Measurements from ENCODE around the gene RAB11FIP4.

The RAB11FIP4 gene

GRCh38 chr17:31489295-31490018 is 98.0 kb downstream of the RAB11FIP4 start:
- Histone ChIP-seq H3K27ac (ENCODE audit: low read length) (no peak overlapping the region), H3K9ac (ENCODE audit: low read length in 2 of 2) (no peak overlapping the region), H3K4me1 (ENCODE audit: control insufficient read depth, insufficient read depth, low read length) (peaks cover 18% of the 10 kb centered on the region), H3K9me3 (ENCODE audit: control insufficient read depth in 2 of 2, low read length in 2 of 2) (no peaks in the 10 kb centered on the region), H3K27me3 (ENCODE audit: control insufficient read depth in 1 of 2, insufficient read depth in 2 of 2, low read length in 2 of 2) (peaks cover 11 to 34% of the 10 kb centered on the region in 2 donors), H3K36me3 (ENCODE audit: control insufficient read depth in 2 of 2, insufficient read depth in 2 of 2, low read length in 2 of 2) (no peaks in the 10 kb centered on the region), H3K4me3 (ENCODE audit: low read length in 2 of 2) (peak overlapping the region in 1 of 2 donors; percentile 66)

- Histone ChIP-seq H3K36me3 (ENCODE audit: control insufficient read depth in 2 of 2, insufficient read depth in 2 of 2, low read length in 2 of 2) (no peaks in the 10 kb centered on the region), H3K9me3 (ENCODE audit: control insufficient read depth in 2 of 2, low read length in 2 of 2) (no peaks in the 10 kb centered on the region), H3K27ac (ENCODE audit: low read length) (no peak overlapping the region), H3K4me3 (ENCODE audit: low read length in 2 of 2) (no peak overlapping the region), H3K9ac (ENCODE audit: low read length in 2 of 2) (no peak overlapping the region), H3K4me1 (ENCODE audit: control insufficient read depth, insufficient read depth, low read length) (peaks cover 18% of the 10 kb centered on the region), H3K27me3 (ENCODE audit: control insufficient read depth in 1 of 2, insufficient read depth in 2 of 2, low read length in 2 of 2) (peaks cover 8 to 34% of the 10 kb centered on the region in 2 donors)
These were observed 98.7 kb downstream of the RAB11FIP4 start for GRCh38 chr17:31490019-31490650.

DNA sequence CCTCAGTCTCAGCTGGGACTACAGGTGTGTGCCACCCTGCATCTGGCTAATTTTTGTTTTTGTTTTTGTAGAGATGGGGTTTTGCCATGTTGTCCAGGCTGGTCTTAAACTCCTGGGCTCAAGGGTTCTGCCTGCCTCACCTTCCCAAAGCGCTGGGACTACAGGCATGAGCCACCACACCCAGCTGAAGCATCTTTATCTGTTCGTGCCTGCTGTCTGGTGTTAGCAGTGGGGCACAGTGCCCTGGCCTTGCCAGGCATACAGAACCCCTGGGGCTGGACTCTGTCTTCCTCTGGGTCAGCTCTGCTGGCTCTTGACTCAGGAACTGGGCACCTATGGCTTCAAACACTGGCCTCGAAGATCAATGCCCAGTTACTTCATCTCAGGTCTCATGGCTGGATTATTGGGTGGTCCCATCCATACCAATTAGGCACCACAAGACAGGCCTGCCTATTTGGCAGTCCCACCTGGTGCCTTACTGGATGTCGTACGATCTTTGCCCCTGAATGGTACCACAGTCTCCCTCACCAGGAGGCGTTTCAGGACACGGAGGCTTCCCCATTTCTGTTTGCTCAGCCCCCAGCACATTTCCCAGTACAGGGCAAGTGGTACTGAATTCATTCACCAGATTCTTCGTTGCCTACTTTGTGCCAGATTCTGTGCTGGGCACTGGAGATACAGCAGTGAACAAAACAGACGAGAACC is 99.3 kb downstream of the RAB11FIP4 start:
- Histone ChIP-seq H3K9ac (ENCODE audit: low read length in 2 of 2) (no peak overlapping the region), H3K27ac (ENCODE audit: low read length) (no peak overlapping the region), H3K36me3 (ENCODE audit: control insufficient read depth in 2 of 2, insufficient read depth in 2 of 2, low read length in 2 of 2) (no peaks in the 10 kb centered on the region), H3K4me1 (ENCODE audit: control insufficient read depth, insufficient read depth, low read length) (peaks cover 18% of the 10 kb centered on the region), H3K9me3 (ENCODE audit: control insufficient read depth in 2 of 2, low read length in 2 of 2) (no peaks in the 10 kb centered on the region), H3K27me3 (ENCODE audit: control insufficient read depth in 1 of 2, insufficient read depth in 2 of 2, low read length in 2 of 2) (peaks cover 7 to 30% of the 10 kb centered on the region in 2 donors), H3K4me3 (ENCODE audit: low read length in 2 of 2) (no peak overlapping the region)

DNA sequence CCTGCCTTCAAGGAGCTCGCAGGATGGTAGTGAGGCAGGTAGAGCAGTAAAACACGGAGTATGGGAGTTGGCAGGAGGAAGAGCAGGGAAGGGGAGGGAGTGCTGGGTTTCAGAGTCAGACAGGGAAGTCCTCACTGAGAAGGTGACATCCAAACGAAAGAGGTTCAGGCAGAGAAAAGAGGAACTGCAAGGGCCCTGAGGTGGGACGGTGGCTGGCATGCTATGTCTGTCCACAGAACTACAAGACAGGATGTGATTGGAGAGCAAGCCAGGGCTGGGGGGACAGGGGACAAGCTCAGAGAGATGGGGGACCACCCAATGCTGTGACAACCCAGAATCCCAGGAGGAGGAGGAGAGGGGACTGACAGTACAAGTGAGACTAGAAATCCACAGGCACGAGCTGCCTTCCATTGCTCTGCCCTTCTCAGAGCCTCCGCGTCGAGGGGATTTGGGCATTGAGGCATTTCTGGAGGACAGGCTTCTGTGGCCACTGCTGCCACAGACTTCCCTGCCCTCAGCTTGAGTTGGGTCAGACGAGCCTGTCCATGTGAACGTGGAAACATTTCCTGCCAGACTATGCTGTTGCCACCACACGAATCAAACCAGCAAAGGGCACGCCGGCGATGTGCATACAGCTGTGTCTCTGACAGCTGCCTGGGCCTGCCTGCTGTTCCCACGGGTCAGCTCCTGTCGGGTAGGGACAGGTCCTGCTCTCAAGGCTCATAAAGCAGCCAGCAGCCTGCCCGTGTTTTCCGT is 100.1 kb downstream of the RAB11FIP4 start:
- no peak overlapping the region for H3K9ac ChIP-seq (ENCODE audit: low read length in 2 of 2)
- peaks cover 18% of the 10 kb centered on the region for H3K4me1 ChIP-seq (ENCODE audit: control insufficient read depth, insufficient read depth, low read length)
- no peak overlapping the region for H3K27ac ChIP-seq (ENCODE audit: low read length)
- no peaks in the 10 kb centered on the region for H3K36me3 ChIP-seq (ENCODE audit: control insufficient read depth in 2 of 2, insufficient read depth in 2 of 2, low read length in 2 of 2)
- no peak overlapping the region for H3K4me3 ChIP-seq (ENCODE audit: low read length in 2 of 2)
- no peaks in the 10 kb centered on the region for H3K9me3 ChIP-seq (ENCODE audit: control insufficient read depth in 2 of 2, low read length in 2 of 2)
- peaks cover 5 to 25% of the 10 kb centered on the region in 2 donors for H3K27me3 ChIP-seq (ENCODE audit: control insufficient read depth in 1 of 2, insufficient read depth in 2 of 2, low read length in 2 of 2)

GRCh38 chr17:31492206-31492605 is 100.7 kb downstream of the RAB11FIP4 start:
- peaks cover 3 to 19% of the 10 kb centered on the region in 2 donors for H3K27me3 ChIP-seq (ENCODE audit: control insufficient read depth in 1 of 2, insufficient read depth in 2 of 2, low read length in 2 of 2)

DNA sequence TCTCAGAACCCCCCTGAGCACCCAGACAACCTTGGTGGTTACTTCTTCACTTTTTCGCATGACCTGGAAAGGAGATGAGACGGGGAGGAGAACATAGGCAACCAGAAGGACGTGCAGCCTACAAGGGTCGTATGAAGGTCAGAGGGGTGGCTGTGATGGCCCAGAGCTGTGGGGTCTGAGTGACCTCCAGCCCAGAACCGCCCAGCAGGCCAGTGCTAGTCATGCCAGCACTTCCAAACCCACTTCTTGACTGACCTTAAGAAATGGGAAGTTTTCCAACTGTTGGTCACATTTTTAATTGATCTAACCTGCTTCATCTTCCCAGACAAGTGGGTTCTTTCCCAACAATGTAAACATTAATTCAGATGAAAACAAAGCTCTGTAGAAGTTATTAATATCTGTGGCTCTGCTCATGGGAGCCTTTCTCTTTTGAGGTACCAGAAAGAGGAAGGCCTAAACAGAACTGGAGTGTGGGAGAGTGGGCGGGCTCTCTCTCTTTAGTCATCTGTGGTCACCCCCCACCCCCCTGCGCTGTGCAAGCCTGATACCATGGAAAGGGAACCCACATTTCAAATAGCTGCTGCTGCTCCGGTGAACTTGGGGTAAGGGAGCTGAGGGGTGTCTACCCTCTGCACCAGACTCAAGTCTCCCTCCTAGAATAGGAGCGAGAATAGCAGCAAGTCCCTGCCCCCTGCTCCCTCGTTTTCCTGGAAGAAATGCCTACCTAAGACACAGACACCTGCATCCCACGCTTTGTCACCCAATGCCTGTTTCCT is 101.6 kb downstream of the RAB11FIP4 start:
- peaks cover 9% of the 10 kb centered on the region for H3K4me1 ChIP-seq (ENCODE audit: control insufficient read depth, insufficient read depth, low read length)
- no peak overlapping the region for H3K9ac ChIP-seq (ENCODE audit: low read length in 2 of 2)
- no peak overlapping the region for H3K4me3 ChIP-seq (ENCODE audit: low read length in 2 of 2)
- H3K27ac ChIP-seq (ENCODE audit: low read length), result no peak overlapping the region
- H3K9me3 ChIP-seq (ENCODE audit: control insufficient read depth in 2 of 2, low read length in 2 of 2), result no peaks in the 10 kb centered on the region
- no peaks in the 10 kb centered on the region for H3K36me3 ChIP-seq (ENCODE audit: control insufficient read depth in 2 of 2, insufficient read depth in 2 of 2, low read length in 2 of 2)
- H3K27me3 ChIP-seq (ENCODE audit: control insufficient read depth in 1 of 2, insufficient read depth in 2 of 2, low read length in 2 of 2), result peaks cover 0 to 14% of the 10 kb centered on the region in 2 donors

More at GRCh38 chr17:31492206-31492605, 100.7 kb downstream of the RAB11FIP4 start:
- no peak overlapping the region for H3K27ac ChIP-seq (ENCODE audit: low read length)
- peaks cover 14% of the 10 kb centered on the region for H3K4me1 ChIP-seq (ENCODE audit: control insufficient read depth, insufficient read depth, low read length)
- no peaks in the 10 kb centered on the region for H3K9me3 ChIP-seq (ENCODE audit: control insufficient read depth in 2 of 2, low read length in 2 of 2)
- no peaks in the 10 kb centered on the region for H3K36me3 ChIP-seq (ENCODE audit: control insufficient read depth in 2 of 2, insufficient read depth in 2 of 2, low read length in 2 of 2)
- H3K4me3 ChIP-seq (ENCODE audit: low read length in 2 of 2), result no peak overlapping the region
- H3K9ac ChIP-seq (ENCODE audit: low read length in 2 of 2), result no peak overlapping the region

DNA sequence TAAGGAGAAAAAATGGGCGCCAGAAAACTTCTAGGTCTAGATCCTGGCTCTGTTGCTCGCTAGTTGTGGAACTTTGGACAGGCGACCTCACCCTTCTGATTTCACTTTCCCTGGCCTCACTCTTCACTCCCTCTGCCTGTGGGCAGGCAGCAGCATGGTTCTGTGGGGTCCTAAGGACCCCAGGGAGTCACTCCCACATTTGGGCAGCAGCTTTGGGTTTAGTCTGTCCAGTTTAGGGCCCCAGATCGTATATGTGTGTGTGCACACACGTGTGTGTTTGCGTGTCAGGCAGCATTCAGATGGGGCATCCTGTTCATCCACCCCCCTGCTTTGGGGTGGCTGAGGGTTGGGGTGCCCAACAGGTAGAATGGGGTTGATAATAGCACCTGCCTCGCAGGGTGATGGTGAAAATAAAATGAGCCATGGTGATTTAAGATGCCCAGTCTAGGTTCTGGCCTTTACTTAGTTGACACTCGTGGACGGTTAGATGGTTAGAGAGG is 102.2 kb downstream of the RAB11FIP4 start:
- peaks cover 2 to 8% of the 10 kb centered on the region in 2 donors for H3K27me3 ChIP-seq (ENCODE audit: control insufficient read depth in 1 of 2, insufficient read depth in 2 of 2, low read length in 2 of 2)
- H3K4me3 ChIP-seq (ENCODE audit: low read length in 2 of 2), result no peak overlapping the region
- no peaks in the 10 kb centered on the region for H3K9me3 ChIP-seq (ENCODE audit: control insufficient read depth in 2 of 2, low read length in 2 of 2)
- no peak overlapping the region for H3K27ac ChIP-seq (ENCODE audit: low read length)
- H3K36me3 ChIP-seq (ENCODE audit: control insufficient read depth in 2 of 2, insufficient read depth in 2 of 2, low read length in 2 of 2), result no peaks in the 10 kb centered on the region
- no peak overlapping the region for H3K9ac ChIP-seq (ENCODE audit: low read length in 2 of 2)
- H3K4me1 ChIP-seq (ENCODE audit: control insufficient read depth, insufficient read depth, low read length), result peaks cover 2% of the 10 kb centered on the region

DNA sequence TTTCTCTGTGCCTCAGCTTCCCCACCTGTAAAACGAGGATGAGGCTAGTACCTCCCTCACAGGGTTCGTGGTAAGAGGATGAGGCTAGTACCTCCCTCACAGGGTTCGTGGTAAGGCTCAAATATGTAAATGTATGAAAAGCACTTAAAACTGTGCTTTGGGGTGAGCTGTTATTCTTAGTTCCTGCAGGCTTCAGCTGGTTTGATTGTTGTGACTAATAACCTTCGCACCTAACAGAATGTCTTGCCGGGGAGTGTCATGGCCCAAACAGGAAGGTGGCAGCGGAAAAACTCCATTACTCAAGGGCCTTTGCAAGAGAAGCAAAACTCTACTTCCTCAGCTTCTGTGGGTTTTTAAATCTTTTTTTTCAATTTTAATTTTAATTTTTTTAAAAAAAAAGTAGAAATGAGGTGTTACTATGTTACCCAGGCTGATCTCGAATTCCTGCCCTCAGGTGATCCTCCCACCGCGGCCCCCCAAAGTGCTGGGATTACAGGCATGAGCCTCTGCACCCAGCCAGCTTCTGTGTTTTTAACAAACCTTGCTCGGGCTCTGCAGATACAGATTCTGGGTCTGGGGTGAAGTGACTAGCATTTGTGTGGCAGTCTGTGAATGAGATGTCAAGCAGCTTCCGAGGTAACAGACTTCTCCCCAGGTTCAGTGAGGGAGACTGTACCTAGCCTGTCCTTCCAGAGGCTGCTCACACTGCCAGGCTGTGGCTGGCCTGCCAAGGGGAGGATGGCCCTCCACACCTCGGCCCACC is 103.0 kb downstream of the RAB11FIP4 start:
- H3K9ac ChIP-seq (ENCODE audit: low read length in 2 of 2), result no peak overlapping the region

DNA sequence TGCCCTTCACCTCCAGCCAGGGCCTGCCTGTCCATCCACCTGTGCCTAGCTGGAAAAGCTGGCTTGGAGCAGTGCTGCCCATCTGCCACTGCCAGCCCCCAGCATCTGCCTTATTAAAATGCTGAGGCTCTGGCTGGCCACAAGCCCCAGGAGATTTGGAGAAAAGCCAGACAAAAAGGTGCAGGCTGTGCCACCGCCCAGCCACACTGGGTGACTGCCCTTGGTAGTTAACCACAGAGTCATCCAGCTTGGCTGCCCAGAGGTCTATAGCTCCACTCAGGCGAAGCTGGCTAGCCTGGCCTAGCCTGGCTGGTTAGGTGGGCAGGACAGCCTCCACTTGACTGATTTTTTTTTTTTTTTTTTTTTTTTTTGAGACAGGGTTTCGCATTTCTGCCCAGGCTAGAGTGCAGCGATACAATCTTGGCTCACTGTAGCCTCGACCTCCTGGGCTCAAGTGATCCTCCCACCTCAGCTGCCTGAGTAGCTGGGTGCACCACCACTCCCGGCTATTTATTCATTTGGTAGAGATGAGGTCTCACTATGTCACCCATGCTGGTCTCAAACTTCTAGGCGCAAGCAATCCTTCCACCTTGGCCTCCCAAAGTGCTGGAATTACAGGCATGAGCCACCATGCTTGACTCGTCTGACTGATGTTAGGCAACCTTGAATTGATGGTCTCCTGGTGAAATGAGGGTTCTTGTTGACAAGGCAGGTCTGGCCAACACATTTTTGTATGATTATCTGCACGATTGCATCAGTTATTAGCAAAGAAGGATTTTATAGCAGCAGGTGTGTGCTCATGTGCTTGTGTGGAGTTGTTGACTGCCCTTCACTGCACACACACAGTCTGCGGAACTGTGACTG is 103.8 kb downstream of the RAB11FIP4 start:
- Histone ChIP-seq H3K9ac (ENCODE audit: low read length in 2 of 2) (no peak overlapping the region), H3K36me3 (ENCODE audit: control insufficient read depth in 2 of 2, insufficient read depth in 2 of 2, low read length in 2 of 2) (no peaks in the 10 kb centered on the region), H3K27me3 (ENCODE audit: control insufficient read depth in 1 of 2, insufficient read depth in 2 of 2, low read length in 2 of 2) (peaks cover 0 to 4% of the 10 kb centered on the region in 2 donors), H3K4me1 (ENCODE audit: control insufficient read depth, insufficient read depth, low read length) (no peaks in the 10 kb centered on the region), H3K9me3 (ENCODE audit: control insufficient read depth in 2 of 2, low read length in 2 of 2) (no peaks in the 10 kb centered on the region), H3K27ac (ENCODE audit: low read length) (no peak overlapping the region), H3K4me3 (ENCODE audit: low read length in 2 of 2) (no peak overlapping the region)

More for the DNA sequence above, 103.0 kb downstream of the RAB11FIP4 start:
- H3K9me3 ChIP-seq (ENCODE audit: control insufficient read depth in 2 of 2, low read length in 2 of 2), result no peaks in the 10 kb centered on the region
- H3K4me1 ChIP-seq (ENCODE audit: control insufficient read depth, insufficient read depth, low read length), result no peaks in the 10 kb centered on the region
- peaks cover under 1 to 2% of the 10 kb centered on the region in 2 donors for H3K27me3 ChIP-seq (ENCODE audit: control insufficient read depth in 1 of 2, insufficient read depth in 2 of 2, low read length in 2 of 2)
- H3K36me3 ChIP-seq (ENCODE audit: control insufficient read depth in 2 of 2, insufficient read depth in 2 of 2, low read length in 2 of 2), result no peaks in the 10 kb centered on the region
- H3K27ac ChIP-seq (ENCODE audit: low read length), result no peak overlapping the region
- no peak overlapping the region for H3K4me3 ChIP-seq (ENCODE audit: low read length in 2 of 2)
